Esophagus muscularis mucosa (tissue), 4 donors: ENCODE data around the gene MGARP. TPM values are rescaled to one million over a fixed set of nuclear protein-coding genes. Genes with fewer than 3 reads are reported as not detected.

Source experiments
- DNase-seq: peaks from one replicate; pipeline ENCODE4 v3.0.0-alpha.2; 2017; ENCODE audit errors: extremely low spot score
- H3K27ac ChIP-seq, 4 donors: fragments of 200-600 bp; sonication (generic); replicated peaks in 1 of 4; 1 replicate in 3 of 4; 2 replicates in 1 of 4; pipeline ENCODE4 v1.5.1; 2016 to 2019; ENCODE audit warnings: mild to moderate bottlenecking in 1 of 4
- H3K27me3 ChIP-seq, 4 donors: fragments of 200-600 bp; sonication (generic); one replicate each; pipeline versions ENCODE4 v1.5.1 to v1.6.0; 2016 to 2019
- H3K36me3 ChIP-seq, 4 donors: fragments of 200-600 bp; sonication (generic); one replicate each; pipeline ENCODE4 v1.5.1; 2016 to 2019
- H3K4me1 ChIP-seq, 4 donors: fragments of 200-600 bp; sonication (generic); one replicate each; pipeline ENCODE4 v1.5.1; 2016 to 2019
- H3K4me3 ChIP-seq, 4 donors: fragments of 200-600 bp; sonication (generic); 1 replicate in 2 of 4; 2 replicates in 2 of 4; pipeline ENCODE4 v1.5.1; 2016 to 2019; ENCODE audit warnings: mild to moderate bottlenecking in 4 of 4, moderate library complexity in 1 of 4
- H3K9me3 ChIP-seq, 4 donors: fragments of 200-600 bp; sonication (generic); 1 replicate in 3 of 4; 2 replicates in 1 of 4; pipeline ENCODE4 v1.5.1; 2016 to 2019
- EP300 ChIP-seq: sonication (generic); formaldehyde crosslinking; IDR thresholded peaks from one replicate; pipeline ENCODE4 v1.6.1; 2017; ENCODE audit warnings: antibody characterized with exemption
- POLR2A ChIP-seq: fragments of 450-650 bp; IDR thresholded peaks from one replicate; pipeline ENCODE4 v1.6.1; 2017; ENCODE audit warnings: antibody characterized with exemption, moderate library complexity, mild to moderate bottlenecking, low read depth
- POLR2AphosphoS5 ChIP-seq, 2 donors: sonication (generic); formaldehyde crosslinking; IDR thresholded peaks; one replicate each; pipeline ENCODE4 v1.6.1; 2017; ENCODE audit warnings: antibody characterized with exemption in 2 of 2
- WGBS: methylation state at CpG from one replicate; pipeline ENCODE4 v1.1.5; 2018; 5-methylcytosine and 5-hydroxymethylcytosine counted together
- intact Hi-C: fragments of 100-400 bp; cut with DNase I; formaldehyde crosslinking; loops from one replicate; pipeline ENCODE4 v1.15.1; 2023
- total RNA-seq, 4 donors: library from RNA; depleted of rRNA; stranded (reverse); fragments of >200 nt; gene quantifications; one replicate each; pipeline versions ENCODE4 v1.1.0 to v1.2.1, GENCODE V29; 2016
- TF ChIP-seq, protein P1 (sequence below), 3 experiments: fragments of 200-600 bp in 2 of 3; fragments of 450-650 bp in 1 of 3; sonication (generic) in 2 of 3; IDR thresholded peaks; one replicate each; pipeline ENCODE4 v1.5.1; 2017 to 2019; ENCODE audit warnings: antibody characterized with exemption in 3 of 3, mild to moderate bottlenecking in 2 of 3, moderate library complexity in 1 of 3

Gene MGARP
- total RNA-seq, 4 donors from 2014 or later, result 2.0 to 4.3 (median 3.4) TPM

DNA sequence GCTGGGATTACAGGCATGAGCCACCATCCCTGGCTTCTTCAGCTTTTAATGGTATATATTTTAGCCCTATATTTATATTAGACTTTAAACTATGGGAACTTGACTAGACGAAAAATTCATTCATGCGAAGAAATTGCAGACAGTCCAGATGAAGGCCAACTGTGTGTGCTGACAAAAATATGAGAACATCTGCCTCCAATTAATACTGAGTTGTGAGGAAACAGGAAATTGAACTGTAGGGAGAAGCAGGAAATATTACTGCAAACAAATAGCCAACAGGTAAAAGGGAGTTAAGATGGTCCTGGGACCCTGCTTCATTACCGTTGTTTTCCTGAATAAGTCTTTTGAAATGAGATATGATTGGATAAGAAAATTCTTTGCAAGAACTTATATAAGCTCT, 26.3 kb downstream of the MGARP start:
- TF ChIP-seq EP300, result no peak
- TF ChIP-seq, protein P1, sequence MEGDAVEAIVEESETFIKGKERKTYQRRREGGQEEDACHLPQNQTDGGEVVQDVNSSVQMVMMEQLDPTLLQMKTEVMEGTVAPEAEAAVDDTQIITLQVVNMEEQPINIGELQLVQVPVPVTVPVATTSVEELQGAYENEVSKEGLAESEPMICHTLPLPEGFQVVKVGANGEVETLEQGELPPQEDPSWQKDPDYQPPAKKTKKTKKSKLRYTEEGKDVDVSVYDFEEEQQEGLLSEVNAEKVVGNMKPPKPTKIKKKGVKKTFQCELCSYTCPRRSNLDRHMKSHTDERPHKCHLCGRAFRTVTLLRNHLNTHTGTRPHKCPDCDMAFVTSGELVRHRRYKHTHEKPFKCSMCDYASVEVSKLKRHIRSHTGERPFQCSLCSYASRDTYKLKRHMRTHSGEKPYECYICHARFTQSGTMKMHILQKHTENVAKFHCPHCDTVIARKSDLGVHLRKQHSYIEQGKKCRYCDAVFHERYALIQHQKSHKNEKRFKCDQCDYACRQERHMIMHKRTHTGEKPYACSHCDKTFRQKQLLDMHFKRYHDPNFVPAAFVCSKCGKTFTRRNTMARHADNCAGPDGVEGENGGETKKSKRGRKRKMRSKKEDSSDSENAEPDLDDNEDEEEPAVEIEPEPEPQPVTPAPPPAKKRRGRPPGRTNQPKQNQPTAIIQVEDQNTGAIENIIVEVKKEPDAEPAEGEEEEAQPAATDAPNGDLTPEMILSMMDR (IDR thresholded peaks at IDR 0.05), result no peak
- TF ChIP-seq POLR2AphosphoS5 (IDR thresholded peaks at IDR 0.05), result no peak

DNA sequence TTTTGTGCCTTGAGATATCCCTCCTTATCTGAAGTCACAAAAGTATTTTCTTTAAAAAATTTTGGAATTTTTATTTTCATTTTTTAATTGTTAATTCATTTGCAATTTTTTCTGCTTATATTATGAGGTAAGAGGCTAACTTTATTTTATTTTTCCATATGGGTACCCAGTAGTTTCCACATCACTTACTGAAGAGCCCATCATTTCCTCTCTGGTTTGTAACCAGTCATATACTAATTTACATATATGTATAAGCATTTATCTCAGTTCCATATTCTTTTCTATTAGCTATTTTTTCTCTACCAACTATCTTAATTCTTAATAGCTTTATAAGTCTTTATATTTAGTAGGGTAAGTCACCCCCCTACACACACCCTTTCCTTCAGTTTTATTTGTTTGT, 27.0 kb downstream of the MGARP start:
- TF ChIP-seq, protein P1 (IDR thresholded peaks at IDR 0.05), result no peak
- no peak for TF ChIP-seq POLR2A
- no peak for TF ChIP-seq POLR2AphosphoS5 (IDR thresholded peaks at IDR 0.05)
- no peak for TF ChIP-seq EP300
- Histone ChIP-seq H3K27ac (no peak overlapping the region), H3K4me1 (peaks cover 0 to 5% (median 0%) of the 10 kb centered on the region in 4 donors), H3K9me3 (no peaks in the 10 kb centered on the region), H3K27me3 (no peaks in the 10 kb centered on the region), H3K36me3 (no peaks in the 10 kb centered on the region), H3K4me3 (no peak overlapping the region)
- intact Hi-C loops, result no loop called here
- DNase-seq, result no peak

More for the DNA sequence above, 26.3 kb downstream of the MGARP start:
- Histone ChIP-seq H3K27ac (no peak overlapping the region), H3K4me1 (peaks cover 0 to 5% (median 0%) of the 10 kb centered on the region in 4 donors), H3K9me3 (no peaks in the 10 kb centered on the region), H3K27me3 (no peaks in the 10 kb centered on the region), H3K36me3 (no peaks in the 10 kb centered on the region), H3K4me3 (no peak overlapping the region)
- intact Hi-C loops, result no loop called here
- DNase-seq, result no peak
- WGBS, result 68% methylated on average over 3 of the region's 3 CpGs

DNA sequence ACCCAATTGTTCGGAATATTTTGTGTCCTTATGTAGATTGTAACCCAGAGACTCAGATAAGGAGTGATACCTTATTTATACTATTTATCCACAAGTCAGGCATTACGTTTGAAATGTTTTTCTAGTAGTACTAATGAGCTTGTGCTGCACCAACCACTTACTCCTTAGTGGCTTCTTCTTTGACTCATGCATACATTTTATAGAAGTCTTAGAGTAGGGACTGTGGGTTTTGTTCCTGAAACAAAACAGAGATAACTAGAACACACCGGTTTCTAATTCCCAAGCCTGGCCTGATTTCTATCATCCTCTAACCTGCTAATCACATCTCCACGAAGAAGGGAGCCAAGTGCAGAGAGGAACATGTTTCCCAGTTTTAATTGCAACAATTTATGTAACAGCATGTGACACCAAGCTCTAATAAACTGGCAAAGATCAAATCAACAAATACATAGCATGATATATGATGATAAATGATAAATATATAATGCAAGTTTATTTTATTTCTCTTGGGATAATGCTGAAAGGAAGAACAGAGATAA, 32.3 kb downstream of the MGARP start:
- no peak for DNase-seq
- 71% methylated on average over 4 of the region's 4 CpGs for WGBS
- no peak for TF ChIP-seq POLR2AphosphoS5 (IDR thresholded peaks at IDR 0.05)
- TF ChIP-seq POLR2A, result no peak
- TF ChIP-seq, protein P1 (IDR thresholded peaks at IDR 0.05), result no peak
- TF ChIP-seq EP300, result no peak
- Histone ChIP-seq H3K27me3 (no peaks in the 10 kb centered on the region), H3K4me1 (peaks cover 0 to 11% (median 10%) of the 10 kb centered on the region in 4 donors), H3K27ac (no peak overlapping the region), H3K4me3 (no peak overlapping the region), H3K36me3 (no peaks in the 10 kb centered on the region), H3K9me3 (no peaks in the 10 kb centered on the region)
- intact Hi-C loops, result no loop called here

DNA sequence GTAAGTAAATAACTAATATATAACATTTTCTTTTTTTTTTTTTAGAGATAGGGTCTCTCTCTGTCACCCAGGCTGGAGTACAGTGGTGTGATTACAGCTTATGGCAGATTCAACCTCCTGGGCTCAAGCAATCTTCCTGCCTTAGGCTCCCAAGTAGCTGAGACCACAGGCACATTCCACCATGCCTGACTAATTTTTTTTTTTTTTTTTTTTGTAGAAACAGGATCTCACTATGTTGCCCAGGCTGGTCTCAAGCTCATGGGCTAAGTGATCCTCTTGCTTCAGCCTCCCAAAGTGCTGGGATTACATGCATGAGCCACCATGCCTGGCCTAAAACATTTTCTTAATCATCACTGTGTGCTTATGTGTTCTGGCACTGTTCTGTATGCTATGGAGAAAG, 32.8 kb downstream of the MGARP start:
- no peak overlapping the region for H3K4me3 ChIP-seq
- no peak overlapping the region for H3K27ac ChIP-seq
- TF ChIP-seq POLR2A (no peak), EP300 (no peak), POLR2AphosphoS5 (IDR thresholded peaks at IDR 0.05) (no peak)
- TF ChIP-seq, protein P1 (IDR thresholded peaks at IDR 0.05), result no peak
- no peak for DNase-seq
- H3K36me3 ChIP-seq, result no peaks in the 10 kb centered on the region
- H3K9me3 ChIP-seq, result no peaks in the 10 kb centered on the region
- intact Hi-C loops, result no loop called here
- H3K27me3 ChIP-seq, result no peaks in the 10 kb centered on the region
- H3K4me1 ChIP-seq, result peaks cover 0 to 16% (median 12%) of the 10 kb centered on the region in 4 donors

DNA sequence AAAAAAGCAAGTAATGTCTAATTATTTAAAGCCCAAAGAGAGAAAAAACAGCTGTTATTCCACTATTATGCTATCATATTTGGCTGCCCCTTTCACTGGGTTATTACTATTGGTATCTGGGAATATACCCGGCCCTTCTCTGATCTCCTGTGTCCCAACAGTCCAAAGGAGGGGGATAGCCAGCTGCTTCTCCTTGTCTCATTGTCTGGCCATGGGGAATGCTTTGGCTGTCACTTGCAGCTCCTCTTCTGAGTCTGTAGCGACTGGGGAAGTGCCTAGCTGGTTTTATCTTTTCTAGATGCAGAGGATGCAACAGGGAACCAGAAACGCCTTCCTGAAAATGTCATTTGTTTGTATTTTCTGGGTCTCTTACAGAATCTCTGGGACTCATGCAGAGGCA, 33.9 kb downstream of the MGARP start:
- DNase-seq, result no peak
- Histone ChIP-seq H3K9me3 (no peaks in the 10 kb centered on the region), H3K4me1 (peaks cover 0 to 16% (median 12%) of the 10 kb centered on the region in 4 donors), H3K36me3 (no peaks in the 10 kb centered on the region), H3K27me3 (no peaks in the 10 kb centered on the region), H3K4me3 (no peak overlapping the region), H3K27ac (peak overlapping the region in 3 of 4 donors; percentile 15 to 45 (median 40))
- 51% methylated on average over 3 of the region's 3 CpGs for WGBS
- intact Hi-C loops, result no loop called here
- TF ChIP-seq, protein P1 (IDR thresholded peaks at IDR 0.05), result no peak
- no peak for TF ChIP-seq POLR2A
- no peak for TF ChIP-seq POLR2AphosphoS5 (IDR thresholded peaks at IDR 0.05)
- TF ChIP-seq EP300, result no peak
